ENCODE measurements around the gene ZDHHC7.
"Not testable (repeated sequence)": the region's sequence is repeated elsewhere in the genome, so short reads cannot be mapped to it uniquely, and the experiment has no call there.

ZDHHC7 gene, protein sequence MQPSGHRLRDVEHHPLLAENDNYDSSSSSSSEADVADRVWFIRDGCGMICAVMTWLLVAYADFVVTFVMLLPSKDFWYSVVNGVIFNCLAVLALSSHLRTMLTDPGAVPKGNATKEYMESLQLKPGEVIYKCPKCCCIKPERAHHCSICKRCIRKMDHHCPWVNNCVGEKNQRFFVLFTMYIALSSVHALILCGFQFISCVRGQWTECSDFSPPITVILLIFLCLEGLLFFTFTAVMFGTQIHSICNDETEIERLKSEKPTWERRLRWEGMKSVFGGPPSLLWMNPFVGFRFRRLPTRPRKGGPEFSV

DNA sequence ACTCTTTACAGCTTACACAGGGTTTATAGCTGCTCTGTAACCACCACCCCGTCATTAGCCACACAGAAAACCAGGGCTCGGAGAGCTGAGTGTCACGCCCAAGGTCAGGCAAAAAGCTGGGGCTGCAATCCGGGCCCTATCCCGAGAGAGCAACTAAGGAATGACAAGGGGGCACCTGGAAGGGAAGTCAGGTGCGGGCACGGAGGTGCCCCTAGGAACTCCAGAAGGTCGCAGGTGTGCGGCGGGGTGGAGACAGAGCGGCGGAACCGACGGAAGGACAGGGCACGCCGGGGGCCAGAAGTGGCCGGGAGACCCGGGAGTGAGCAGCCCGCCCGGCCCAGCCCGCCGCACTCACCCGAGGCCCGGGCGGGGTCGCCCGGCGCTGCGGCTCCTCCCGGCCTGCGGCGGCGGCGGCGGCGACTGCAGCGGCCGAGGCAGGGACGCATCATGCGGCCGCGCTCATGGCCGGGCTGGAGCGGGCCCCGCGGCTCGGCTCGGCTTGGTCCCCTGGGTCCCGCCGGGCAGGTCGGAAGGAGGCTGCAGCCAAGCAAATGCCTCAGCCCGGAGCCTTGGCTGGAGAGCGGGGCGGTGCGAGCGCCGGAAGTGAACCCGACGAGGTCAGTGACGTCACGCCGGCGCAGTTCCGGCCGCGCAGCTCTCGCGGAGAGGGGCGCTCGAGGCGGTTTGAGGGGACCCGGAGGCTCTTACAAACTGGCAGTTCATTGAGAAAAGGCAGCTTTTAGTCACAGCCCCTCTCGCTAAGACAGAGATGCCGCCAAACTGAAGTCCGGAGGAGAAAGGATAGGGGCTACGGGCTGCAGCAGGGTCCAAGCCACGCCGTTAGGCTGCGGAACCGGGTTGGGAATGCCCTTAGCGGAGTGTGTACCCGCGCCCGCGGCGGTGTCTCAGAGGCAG lies at the start of gene ZDHHC7:
Gene ZDHHC7, minus strand, starts transcription at position 605 of the 915 bp plus-strand sequence. CDS start 20,917 bp downstream, outside the sequence.
- DNase-seq: peak; percentile 85

DNA sequence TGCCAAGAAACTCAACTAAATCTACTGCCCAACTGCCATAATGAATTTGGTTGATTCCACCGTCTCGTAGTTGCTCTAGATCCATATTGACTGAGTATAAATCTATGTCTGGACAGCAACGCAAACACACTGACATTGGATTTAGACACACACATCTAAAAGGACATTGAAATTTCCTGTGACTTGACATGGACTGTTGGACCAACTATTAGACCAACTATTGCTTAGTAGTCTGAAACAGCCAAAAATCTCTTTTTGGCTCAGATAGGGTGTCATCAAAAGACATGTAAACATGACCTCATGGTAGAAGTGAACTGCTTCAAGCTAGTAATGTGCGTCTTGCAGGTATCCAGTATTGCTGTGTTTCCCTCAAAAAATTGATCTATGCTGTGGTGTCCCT lies 47.6 kb upstream of the ZDHHC7 start:
- no peak for DNase-seq

- DNase-seq: no peak
Measured at GRCh38 chr16:85057948-85058347, 46.6 kb upstream of the ZDHHC7 start.

GRCh38 chr16:85057212-85057889 lies 46.0 kb upstream of the ZDHHC7 start:
- peak; percentile 38 for DNase-seq

DNA sequence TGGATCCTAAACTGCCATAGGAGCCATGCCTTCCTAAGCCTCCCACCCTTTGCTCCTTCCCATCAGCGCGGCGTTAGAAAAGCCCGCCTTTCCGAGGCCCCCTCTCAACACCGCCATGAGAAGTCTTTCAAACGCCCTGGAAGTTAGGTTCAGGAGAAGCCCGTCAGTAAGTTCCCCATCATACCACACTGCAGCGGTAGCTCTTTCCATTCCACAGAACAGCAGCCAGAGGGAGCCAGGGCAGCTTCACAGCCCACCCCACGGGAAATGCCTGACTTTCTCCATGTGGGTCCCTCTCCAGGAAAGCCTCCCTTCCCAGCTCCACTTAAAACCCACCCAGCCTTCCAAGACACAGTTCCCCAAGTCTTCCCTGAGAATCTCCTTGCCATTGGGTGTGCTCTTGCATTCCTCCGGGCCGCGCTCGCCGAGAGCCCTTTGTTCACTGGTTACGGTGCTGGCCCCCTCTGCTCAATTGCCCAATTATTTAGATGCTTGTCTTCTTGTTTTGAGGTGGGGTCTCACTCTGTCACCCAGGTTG lies 44.9 kb upstream of the ZDHHC7 start:
- DNase-seq: no peak

DNA sequence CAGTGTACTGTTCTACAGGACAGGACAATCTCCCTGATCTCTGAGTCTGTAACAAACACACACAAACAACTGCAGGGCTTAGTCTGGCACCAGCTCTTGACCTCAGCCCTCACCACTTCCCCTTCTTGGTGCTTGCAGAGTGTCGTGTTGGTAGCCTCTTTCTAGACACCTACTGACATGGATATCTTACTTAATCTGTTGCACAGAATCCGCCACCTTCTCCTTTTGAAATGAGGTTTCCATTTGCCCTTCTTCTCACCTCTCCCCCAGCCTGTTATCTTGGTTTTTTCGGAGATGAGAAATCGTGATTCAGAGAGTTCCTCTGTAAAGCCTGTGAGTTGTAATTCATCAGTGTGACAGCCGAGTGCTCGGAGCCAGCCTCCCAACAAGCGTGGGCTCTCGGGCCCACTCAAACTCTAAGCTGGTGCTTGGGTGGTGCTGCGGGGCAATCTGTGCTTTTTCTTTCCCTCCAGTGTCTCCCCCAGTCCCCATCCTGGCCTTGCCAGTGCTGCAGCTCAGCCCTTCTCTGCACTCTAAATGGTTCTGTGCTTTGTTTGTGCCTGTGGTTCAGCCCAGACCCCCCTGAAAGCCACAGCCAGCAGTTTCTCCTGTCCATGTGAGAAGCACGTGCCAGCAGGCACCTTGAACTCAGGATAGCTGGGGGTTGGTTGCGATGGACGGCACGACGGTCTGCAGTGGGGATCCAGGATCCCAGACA lies 44.3 kb upstream of the ZDHHC7 start:
- DNase-seq: peak; percentile 58

GRCh38 chr16:85054948-85055492 lies 43.7 kb upstream of the ZDHHC7 start:
- DNase-seq: no peak

DNA sequence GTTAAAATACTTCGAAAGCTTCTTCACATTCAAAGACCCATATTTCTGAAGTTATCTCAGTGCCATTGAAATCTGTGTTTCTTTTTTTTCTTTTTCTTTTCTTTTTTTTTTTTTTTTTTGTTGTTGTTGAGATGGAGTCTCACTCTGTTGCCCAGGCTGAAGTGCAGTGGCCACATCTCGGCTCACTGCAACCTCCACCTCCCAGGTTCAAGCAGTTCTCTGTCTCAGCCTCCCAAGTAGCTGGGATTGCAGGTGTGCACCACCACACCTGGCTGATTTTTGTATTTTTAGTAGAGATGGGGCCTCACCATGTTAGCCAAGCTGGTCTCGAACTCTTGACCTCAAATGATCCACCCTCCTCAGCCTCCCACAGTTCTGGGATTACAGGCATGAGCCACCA lies 43.0 kb upstream of the ZDHHC7 start:
- not testable (repeated sequence) for DNase-seq

GRCh38 chr16:85052536-85052935 lies 41.2 kb upstream of the ZDHHC7 start:
- no peak for DNase-seq

- no peak for DNase-seq
Measured at GRCh38 chr16:85051683-85052082, 40.3 kb upstream of the ZDHHC7 start.

DNA sequence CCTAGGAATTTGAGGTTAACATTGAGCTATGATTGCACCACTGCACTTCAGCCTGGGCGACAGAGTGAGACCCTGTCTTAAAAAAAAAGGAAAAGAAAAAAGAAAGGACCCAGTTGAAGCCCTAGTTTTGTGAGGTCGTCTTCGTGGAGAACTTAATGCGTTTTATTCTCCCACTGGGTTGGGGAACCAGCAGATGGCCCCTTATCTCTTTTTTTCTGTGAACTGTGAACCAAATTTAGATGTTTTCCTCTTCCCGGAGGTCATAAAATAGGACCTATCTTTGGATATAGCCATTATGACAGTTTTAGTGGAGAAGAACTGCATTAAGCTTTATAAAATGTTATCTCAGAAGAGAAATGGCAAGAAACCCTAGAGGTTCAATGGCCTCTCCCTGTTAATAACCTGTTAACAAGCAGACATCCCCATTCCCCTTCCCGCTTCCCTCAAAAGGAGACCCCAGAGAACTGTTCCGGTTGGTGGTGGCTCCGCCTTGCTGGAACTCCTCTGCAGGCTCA lies 39.8 kb upstream of the ZDHHC7 start:
- DNase-seq: no peak

GRCh38 chr16:85049706-85050305 lies 38.5 kb upstream of the ZDHHC7 start:
- DNase-seq: no peak

GRCh38 chr16:85048921-85049562 lies 37.7 kb upstream of the ZDHHC7 start:
- DNase-seq: no peak

- no peak for DNase-seq
Measured at GRCh38 chr16:85047867-85048455, 36.6 kb upstream of the ZDHHC7 start.

DNA sequence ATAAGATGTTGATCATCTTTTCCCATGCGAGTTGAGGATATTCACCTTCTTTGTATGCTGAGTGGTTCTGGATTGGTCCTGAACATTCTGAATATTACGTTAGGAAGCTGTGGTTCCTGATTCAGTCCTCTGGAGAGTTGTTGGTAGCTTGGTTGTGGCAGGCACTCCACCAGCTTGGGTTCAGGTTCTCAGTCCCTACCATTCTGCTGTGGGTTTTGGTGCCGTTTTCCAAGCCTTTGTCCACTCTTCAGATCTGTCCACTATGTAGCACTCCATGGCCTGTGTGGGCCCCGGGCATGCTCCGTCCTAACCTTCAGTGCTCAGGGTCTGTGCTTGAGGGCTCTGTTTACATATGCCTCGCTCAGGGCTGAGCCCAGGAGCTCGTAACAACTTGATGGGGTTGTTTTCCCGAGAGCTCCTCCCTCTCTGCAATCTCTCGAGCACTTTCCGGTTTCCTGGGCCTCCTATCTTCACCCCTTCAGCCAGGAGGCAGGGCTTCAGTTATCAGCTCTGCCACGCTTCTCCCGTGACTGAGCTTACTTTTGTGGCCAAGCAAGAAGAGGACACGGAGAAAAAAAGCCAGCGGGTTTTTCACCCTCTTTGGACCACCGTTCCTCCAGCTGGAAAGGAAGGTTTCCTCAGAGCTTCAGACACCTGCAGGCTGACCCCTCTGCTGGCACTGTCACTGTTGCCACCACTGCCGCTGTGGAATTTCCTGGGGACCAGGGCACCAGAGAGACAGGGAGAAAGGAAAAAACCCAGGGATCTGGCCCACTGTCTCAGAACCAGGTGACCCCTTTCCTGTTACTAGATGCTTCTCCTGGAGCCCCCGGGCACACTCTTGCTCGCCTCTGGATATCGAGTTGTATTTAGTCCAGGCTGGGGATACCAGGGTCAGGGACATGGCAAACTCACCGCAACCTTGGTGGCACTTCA lies 35.9 kb upstream of the ZDHHC7 start:
- DNase-seq: no peak

GRCh38 chr16:85046472-85046916 lies 35.2 kb upstream of the ZDHHC7 start:
- no peak for DNase-seq

GRCh38 chr16:85045641-85046471 lies 34.5 kb upstream of the ZDHHC7 start:
- no peak for DNase-seq

DNA sequence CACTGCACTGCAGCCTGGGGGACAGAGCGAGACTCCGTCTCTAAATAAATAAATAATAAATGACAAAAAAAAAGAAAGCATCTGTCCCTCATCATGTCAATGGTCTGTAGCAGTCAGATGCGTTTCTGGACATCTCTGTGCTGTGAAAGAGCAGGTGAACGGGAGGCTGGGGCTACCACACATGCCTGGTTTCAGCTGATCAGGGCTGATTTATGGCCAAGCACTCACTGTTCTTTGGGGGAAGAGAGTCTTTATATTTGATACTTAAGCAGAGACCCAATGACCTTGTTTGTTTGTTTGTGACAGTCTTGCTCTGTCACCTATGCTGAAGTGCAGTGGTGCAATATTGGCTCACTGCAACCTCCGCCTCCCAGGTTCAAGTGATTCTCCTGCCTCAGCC lies 33.7 kb upstream of the ZDHHC7 start:
- no peak for DNase-seq

Measured in RPMI8226 (cell line).